Subcutaneous abdominal adipose tissue (tissue), 5 donors: ENCODE measurements around the gene ZFP64.
A peak's percentile ranks its signal among the peaks of the same experiment; 100 is the strongest.
"Not testable (repeated sequence)": the region's sequence is repeated elsewhere in the genome, so short reads cannot be mapped to it uniquely, and the experiment has no call there.

ENCODE experiments used
- H3K27ac ChIP-seq: one replicate; pipeline ENCODE4 v1.7.0; 2013; ENCODE audit warnings: low read depth, mild to moderate bottlenecking, inconsistent platforms, low read length, moderate library complexity
- H3K27me3 ChIP-seq, 5 donors: one replicate each; pipeline ENCODE4 v1.7.0; 2013; ENCODE audit warnings: low read length in 5 of 5, inconsistent platforms in 1 of 5; ENCODE audit not compliant: control insufficient read depth in 5 of 5, insufficient read depth in 4 of 5
- H3K36me3 ChIP-seq, 5 donors: one replicate each; pipeline ENCODE4 v1.7.0; 2013; ENCODE audit warnings: low read length in 5 of 5; ENCODE audit not compliant: control insufficient read depth in 5 of 5, insufficient read depth in 5 of 5
- H3K4me1 ChIP-seq, 5 donors: one replicate each; pipeline ENCODE4 v1.7.0; 2013; ENCODE audit warnings: low read length in 5 of 5, mild to moderate bottlenecking in 3 of 5, moderate library complexity in 1 of 5; ENCODE audit not compliant: control insufficient read depth in 5 of 5, insufficient read depth in 5 of 5
- H3K4me3 ChIP-seq, 5 donors: one replicate each; pipeline ENCODE4 v1.7.0; 2013; ENCODE audit warnings: low read length in 5 of 5, low read depth in 1 of 5
- H3K9ac ChIP-seq, 5 donors: one replicate each; pipeline ENCODE4 v1.7.0; 2013; ENCODE audit warnings: low read length in 5 of 5, mild to moderate bottlenecking in 4 of 5, moderate library complexity in 3 of 5
- H3K9me3 ChIP-seq, 5 donors: one replicate each; pipeline ENCODE4 v1.7.0; 2013; ENCODE audit warnings: low read length in 5 of 5; ENCODE audit not compliant: control insufficient read depth in 5 of 5
- donor health status: healthy.
- donor health status: healthy.
- donor health status: healthy.
- donor health status: healthy.
- donor health status: healthy.

Gene ZFP64

DNA sequence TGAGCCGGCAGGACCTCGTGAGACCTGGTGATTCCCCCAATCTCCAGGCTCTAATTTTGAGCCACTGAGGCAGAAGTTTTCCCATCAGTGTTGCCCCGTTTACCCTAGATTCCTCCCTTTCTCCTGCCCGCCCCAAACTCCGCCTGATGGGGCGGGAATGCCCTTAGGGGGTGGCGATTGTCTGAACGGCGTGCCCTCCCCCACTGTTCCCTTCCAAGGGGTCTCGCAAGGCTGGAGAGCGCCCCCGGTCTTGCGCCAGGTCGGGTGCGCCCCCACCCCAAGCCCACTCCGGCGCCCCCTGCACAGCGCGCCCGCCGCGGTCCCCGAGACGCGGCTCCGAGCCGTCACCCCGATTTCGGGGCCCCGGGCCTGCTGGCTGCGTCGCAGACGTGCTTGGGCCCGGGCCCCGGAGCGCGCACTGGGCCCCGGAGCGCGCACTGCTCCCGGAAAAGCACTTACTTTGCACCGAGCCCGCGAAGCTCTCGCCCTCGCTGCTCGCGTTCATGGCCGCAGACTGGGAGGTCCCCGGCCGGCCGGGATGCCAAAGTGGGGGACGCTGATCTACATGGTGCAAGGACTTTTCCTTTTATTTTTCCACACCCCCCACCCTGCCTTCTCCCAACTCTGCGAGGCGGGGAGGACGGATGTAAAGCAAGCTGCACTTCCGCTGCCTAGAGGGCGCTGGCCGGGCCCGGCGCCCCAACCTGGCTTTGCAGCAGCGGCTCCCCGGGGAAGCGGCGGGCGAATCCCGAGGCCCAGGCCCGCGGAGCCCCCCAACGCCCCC is at the start of gene ZFP64:
Gene ZFP64 (minus strand): TSS at position 648 of the 784 bp plus-strand sequence. CDS start 143 bp downstream, at position 505.
- Histone ChIP-seq H3K36me3 (peaks cover 0 to 7% (median 6%) of the 10 kb centered on the region in 5 donors), H3K9me3 (no peaks in the 10 kb centered on the region), H3K27me3 (no peaks in the 10 kb centered on the region), H3K4me3 (peak within 1 kb of the TSS; percentile 92 to 97 (median 96)), H3K4me1 (peaks cover 2 to 22% (median 19%) of the 10 kb centered on the region in 5 donors), H3K27ac (peak within 1 kb of the TSS; percentile 72), H3K9ac (peak within 1 kb of the TSS; percentile 79 to 90 (median 87))

DNA sequence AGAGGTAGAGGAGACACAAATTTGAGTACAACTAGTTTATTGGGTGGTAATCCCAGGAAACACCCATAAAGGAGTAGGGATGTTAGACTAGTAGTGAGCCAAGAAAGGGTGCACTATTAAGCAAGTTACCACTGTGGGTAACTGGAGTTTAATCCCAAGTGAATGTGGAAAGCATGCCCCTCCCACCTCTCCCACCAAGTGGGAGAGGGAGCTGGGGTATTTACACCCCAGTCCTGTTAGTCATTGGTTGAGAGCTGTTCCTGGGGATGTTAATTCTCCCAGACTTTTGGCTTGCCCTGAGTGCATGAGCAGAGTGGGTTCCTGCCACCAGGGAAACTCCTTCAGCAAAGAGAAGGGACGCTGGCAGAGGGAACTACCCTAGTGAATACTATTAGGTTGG is 49.2 kb upstream of the ZFP64 start:
- no peaks in the 10 kb centered on the region for H3K36me3 ChIP-seq
- H3K27me3 ChIP-seq, result peaks cover 0 to 7% (median 0%) of the 10 kb centered on the region in 5 donors
- H3K9ac ChIP-seq, result no peak overlapping the region
- H3K9me3 ChIP-seq, result peaks cover 0 to 2% (median 0%) of the 10 kb centered on the region in 5 donors
- no peaks in the 10 kb centered on the region for H3K4me1 ChIP-seq
- no peak overlapping the region for H3K4me3 ChIP-seq
- no peak overlapping the region for H3K27ac ChIP-seq

DNA sequence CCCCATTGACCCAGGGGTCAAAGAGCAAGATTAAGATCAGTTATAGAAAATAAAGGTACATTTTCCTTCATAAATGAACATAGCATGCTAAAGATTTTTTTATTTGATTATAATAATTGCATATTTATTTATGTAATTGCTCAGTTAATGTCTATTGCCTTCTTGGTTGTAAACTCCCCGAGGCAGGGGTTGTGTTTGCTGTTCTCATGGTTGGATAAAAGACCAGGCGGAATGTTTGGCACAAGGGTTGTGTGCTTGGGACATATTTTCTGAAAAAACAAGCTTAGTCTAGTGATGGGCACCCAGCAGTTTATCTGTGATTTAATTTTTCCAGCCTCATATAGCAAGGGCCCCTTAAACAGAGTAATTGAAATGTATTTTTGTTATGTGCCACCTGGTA is 47.5 kb upstream of the ZFP64 start:
- H3K27ac ChIP-seq, result no peak overlapping the region
- H3K4me1 ChIP-seq, result no peaks in the 10 kb centered on the region
- H3K36me3 ChIP-seq, result no peaks in the 10 kb centered on the region
- H3K9ac ChIP-seq, result no peak overlapping the region
- peaks cover 0 to 2% (median 0%) of the 10 kb centered on the region in 5 donors for H3K9me3 ChIP-seq
- no peak overlapping the region for H3K4me3 ChIP-seq
- peaks cover 0 to 7% (median 0%) of the 10 kb centered on the region in 5 donors for H3K27me3 ChIP-seq

DNA sequence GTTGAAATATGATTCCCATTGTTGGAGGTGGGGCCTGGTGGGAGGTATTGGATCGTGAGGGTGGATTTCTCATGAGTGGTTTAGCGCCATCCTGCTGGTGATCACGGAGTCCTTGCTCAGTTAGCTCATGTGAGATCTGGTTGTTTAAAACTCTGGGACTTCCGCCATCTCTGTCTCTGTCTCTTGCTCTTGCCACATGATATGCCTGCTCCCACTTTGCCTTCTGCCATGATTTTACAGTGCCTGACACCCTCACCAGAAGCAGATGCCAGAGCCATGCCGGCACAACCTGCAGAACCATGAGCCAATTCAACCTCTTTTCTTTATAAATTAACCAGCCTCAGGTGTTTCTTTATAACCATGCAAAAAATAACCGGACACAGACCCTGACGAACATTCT is 44.7 kb upstream of the ZFP64 start:
- Histone ChIP-seq H3K9ac (no peak overlapping the region), H3K9me3 (peaks cover 0 to 2% (median 0%) of the 10 kb centered on the region in 5 donors), H3K27me3 (peaks cover 0 to 7% (median 0%) of the 10 kb centered on the region in 5 donors), H3K4me3 (no peak overlapping the region), H3K4me1 (no peaks in the 10 kb centered on the region), H3K36me3 (no peaks in the 10 kb centered on the region), H3K27ac (no peak overlapping the region)

DNA sequence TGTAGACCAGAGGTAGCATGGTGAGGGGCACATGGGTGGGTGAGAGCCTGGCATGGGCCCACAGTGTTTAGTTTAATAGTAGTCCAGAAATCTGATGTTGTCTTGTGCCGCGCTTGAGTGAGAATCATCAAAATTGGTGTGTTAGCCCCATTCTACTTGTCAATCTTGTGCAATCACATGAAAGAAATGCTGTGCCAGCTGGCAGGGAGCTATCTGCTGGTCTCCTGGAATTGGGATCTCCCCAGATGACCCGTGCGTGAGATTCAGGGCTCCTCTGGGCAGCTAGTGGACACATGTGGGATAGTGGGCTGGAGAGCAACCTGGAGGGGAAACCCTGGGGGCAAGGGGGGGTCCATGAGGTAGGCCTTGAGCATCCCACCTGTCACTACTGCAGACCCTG is 43.5 kb upstream of the ZFP64 start:
- H3K9ac ChIP-seq, result no peak overlapping the region
- no peaks in the 10 kb centered on the region for H3K36me3 ChIP-seq
- H3K4me3 ChIP-seq, result no peak overlapping the region
- no peak overlapping the region for H3K27ac ChIP-seq
- H3K9me3 ChIP-seq, result no peaks in the 10 kb centered on the region
- H3K27me3 ChIP-seq, result no peaks in the 10 kb centered on the region
- H3K4me1 ChIP-seq, result peaks cover 0 to 5% (median 0%) of the 10 kb centered on the region in 5 donors

DNA sequence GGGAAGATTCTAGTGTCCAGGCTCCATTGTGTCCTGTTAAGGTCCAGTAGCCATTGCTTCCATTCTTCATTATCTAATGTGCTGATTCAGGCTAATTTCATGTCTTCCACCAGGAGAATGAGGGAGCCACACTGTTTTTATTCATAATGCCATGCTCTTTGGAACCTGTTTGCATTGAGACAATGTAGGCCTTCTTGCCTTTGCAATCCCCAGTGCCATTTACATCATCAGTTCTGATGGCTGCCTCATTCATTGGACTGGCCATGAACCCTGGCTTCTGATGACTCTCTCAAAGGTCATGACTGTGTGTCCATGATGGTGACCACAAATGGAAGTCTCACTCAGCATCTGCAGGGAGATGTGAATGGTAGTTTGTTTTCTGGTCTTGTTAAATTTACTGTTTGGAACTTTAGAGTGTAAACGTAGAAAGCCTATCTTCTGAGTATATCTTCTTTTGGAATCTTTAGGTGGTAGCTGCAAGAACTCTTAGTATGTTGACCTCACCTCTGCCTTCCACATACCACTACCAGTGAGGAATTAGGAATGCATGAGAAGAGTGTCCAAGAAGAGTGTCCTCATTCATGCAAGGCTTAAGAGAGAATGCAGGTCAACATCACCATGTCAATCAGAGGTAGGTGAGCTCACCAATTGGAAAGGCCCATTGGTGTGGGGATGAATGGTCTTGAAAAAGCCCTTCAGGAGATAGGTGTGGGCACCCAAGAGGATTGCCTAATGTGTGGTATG is 42.9 kb upstream of the ZFP64 start:
- H3K27me3 ChIP-seq, result no peaks in the 10 kb centered on the region
- H3K4me3 ChIP-seq, result no peak overlapping the region
- no peaks in the 10 kb centered on the region for H3K36me3 ChIP-seq
- peaks cover 0 to 6% (median 0%) of the 10 kb centered on the region in 5 donors for H3K4me1 ChIP-seq
- H3K9ac ChIP-seq, result no peak overlapping the region
- no peak overlapping the region for H3K27ac ChIP-seq
- no peaks in the 10 kb centered on the region for H3K9me3 ChIP-seq

DNA sequence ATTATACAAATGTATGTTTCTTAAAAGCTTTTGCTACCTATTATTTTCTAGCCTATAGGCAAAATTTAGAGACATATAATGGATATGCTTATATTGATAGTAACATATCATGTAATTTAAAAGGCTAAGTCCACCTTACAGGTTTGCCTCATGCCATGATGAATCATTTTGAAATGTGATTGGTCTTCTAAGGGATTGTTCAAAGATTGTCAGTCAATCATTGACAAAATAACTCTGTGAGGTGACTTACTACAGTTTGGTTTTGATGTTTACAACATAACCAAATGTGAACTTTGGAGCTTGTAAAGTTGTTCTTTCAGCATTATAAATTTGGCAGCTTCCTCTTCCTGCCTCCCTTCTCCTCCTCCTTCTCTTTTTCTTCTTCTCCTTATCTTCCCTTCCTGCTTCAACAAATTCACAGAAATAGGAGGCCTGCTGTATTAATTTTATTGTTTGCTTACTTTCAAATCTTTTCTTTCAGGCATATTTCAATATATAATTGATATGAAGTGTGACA is 39.7 kb upstream of the ZFP64 start:
- H3K4me1 ChIP-seq, result peaks cover 0 to 6% (median 0%) of the 10 kb centered on the region in 5 donors
- no peak overlapping the region for H3K9ac ChIP-seq
- H3K9me3 ChIP-seq, result no peaks in the 10 kb centered on the region
- H3K27me3 ChIP-seq, result peaks cover 0 to 8% (median 3%) of the 10 kb centered on the region in 5 donors
- H3K27ac ChIP-seq, result no peak overlapping the region
- no peaks in the 10 kb centered on the region for H3K36me3 ChIP-seq
- no peak overlapping the region for H3K4me3 ChIP-seq

DNA sequence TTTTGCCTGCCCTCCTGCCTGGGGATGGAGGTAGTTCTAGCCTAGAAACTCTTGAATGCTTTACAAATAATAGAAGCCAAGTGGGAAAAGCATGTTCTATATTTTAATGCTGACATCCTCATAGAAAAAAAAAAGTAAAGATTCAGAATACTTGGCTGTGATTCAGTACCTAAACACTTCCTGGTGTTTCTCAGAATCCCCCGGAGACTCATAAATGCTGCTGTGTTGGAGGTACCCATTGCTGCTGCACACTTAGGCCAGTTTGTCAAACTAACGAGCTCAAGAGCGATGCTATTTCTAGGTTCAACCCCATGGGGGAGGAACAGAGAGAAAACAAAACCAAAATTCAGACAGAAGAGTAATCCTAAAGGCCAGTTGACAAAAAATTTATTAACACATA is 38.8 kb upstream of the ZFP64 start:
- Histone ChIP-seq H3K4me3 (no peak overlapping the region), H3K36me3 (no peaks in the 10 kb centered on the region), H3K27ac (no peak overlapping the region), H3K9me3 (no peaks in the 10 kb centered on the region), H3K4me1 (peaks cover 0 to 6% (median 0%) of the 10 kb centered on the region in 5 donors), H3K27me3 (peaks cover 0 to 8% (median 3%) of the 10 kb centered on the region in 5 donors), H3K9ac (no peak overlapping the region)

DNA sequence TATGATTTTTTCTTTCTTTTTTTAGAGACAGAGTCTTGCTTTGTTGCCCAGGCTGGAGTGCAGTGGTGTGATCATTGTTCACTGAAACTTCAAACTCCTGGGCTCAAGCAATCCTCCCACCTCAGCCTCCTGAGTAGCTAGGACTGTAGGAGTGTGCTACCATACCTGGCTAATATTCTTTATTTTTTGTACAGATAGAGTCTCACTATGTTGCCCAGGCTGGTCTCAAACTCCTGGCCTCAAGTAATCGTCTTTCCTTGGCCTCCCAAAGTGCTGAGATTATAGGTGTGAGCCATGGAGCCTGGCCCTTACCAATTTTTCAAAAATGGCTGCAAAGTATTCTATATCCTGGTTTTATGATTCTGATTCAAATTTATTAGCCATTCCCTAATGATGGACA is 37.8 kb upstream of the ZFP64 start:
- H3K27me3 ChIP-seq, H3K27ac ChIP-seq, H3K4me1 ChIP-seq, H3K36me3 ChIP-seq, H3K9me3 ChIP-seq, H3K9ac ChIP-seq, H3K4me3 ChIP-seq: not testable (repeated sequence)

DNA sequence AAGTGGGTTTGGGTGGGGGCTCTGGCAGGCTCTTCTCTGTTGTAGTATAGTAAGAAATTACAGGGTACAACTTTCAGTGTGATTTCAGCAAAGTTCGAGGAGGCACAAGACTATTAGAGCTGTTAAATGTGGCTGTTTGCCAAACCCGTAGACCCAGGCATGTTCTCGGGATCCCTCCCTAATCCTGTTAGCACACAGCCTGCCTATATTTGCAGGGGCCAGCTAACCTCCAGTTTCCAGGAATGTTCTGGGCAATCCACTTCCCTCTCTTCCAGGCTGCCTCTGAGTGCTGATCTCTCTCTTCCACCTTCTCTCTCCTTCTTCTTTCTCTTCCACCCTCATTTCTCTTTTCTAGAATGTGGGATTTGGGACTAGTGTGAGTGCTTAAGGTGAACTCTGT is 34.8 kb upstream of the ZFP64 start:
- H3K9me3 ChIP-seq, result no peaks in the 10 kb centered on the region
- peaks cover 0 to 8% (median 3%) of the 10 kb centered on the region in 5 donors for H3K27me3 ChIP-seq
- no peak overlapping the region for H3K4me3 ChIP-seq
- H3K9ac ChIP-seq, result no peak overlapping the region
- H3K27ac ChIP-seq, result no peak overlapping the region
- H3K36me3 ChIP-seq, result no peaks in the 10 kb centered on the region
- peaks cover 0 to 8% (median 4%) of the 10 kb centered on the region in 5 donors for H3K4me1 ChIP-seq
